GM21390 (cell line): ENCODE results near the gene EMC10.
A peak's percentile ranks its signal among the peaks of the same experiment; 100 is the strongest.
"Not testable (repeated sequence)": the region's sequence is repeated elsewhere in the genome, so short reads cannot be mapped to it uniquely, and the experiment has no call there.

Experiments used
- ATAC-seq: cut with Tn5 transposase; IDR thresholded peaks from one replicate; pipeline ENCODE4 v1.9.1; 2021; ENCODE audit not compliant: unreplicated experiment

Gene EMC10

DNA sequence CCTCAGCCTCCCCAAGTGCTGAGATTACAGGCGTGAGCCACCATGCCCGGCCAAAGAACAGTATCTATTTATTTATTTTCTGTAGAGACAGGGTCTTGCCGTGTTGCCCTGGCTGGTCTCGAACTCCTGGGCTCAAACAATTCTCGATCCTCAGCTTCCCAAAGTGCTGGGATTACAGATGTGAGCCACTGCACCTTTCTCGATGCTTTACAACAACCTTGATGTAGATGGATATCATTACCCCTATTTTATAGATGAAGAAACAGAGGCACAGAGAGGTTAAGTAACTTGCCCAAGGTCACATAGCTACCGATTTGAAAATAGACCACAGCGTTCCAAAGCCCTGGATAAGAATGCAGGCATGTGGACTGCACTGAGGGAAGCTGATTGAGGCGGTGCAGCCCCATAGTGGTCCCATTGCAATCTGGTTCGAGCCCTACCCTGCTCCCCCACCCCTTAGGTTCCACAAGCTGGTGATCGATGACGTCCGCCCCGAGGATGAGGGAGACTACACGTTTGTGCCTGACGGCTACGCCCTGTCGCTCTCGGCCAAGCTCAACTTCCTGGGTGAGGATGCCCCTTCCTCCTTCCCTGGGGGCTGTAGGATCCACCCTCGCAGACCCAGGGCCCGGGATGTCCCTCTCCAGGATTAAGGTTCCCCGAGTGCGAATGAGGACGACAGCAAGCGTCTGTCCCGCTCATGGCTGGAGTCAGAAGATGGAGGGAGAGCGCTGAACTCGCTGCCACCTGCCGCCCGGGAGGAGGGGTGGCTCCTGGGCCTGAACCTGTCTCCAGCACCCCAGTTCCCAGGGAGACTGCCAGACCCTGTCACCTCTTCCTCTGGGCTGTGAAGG is 25.7 kb upstream of the EMC10 start:
- no peak for ATAC-seq

DNA sequence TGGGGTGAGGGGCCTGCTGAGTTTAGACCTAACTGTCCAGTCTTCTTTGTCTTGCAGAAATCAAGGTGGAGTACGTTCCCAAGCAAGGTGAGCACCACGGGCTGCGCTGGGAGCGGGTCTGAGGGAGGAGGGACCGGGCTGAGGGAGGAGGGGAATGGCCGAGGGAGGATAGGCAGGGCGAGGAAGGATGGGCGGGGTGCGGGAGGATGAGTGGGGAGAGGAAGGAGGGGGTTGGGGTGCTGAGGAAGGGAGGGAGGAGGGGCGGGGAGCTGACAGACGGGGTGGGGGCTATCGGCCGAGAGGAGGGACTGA is 25.1 kb upstream of the EMC10 start:
- no peak for ATAC-seq

DNA sequence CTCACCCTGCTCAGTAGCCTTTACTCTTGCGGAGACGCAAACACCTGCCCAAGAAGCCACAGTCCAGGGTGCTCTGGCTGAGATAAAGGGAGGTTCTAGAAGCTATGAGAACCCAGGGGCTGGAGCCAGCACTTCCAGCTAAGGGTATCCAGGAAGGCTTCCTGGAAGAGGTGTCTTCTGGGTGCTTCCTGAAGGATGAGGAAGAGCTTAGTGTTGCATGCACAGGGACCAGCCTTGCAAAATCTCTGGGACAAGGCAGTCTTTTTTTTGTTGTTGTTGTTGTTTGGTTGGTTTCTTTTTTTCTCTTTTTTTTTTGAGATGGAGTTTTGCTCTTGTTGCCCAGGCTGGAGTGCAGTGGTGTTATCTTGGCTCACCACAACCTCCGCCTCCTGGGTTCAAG is 23.1 kb upstream of the EMC10 start:
- no peak for ATAC-seq

DNA sequence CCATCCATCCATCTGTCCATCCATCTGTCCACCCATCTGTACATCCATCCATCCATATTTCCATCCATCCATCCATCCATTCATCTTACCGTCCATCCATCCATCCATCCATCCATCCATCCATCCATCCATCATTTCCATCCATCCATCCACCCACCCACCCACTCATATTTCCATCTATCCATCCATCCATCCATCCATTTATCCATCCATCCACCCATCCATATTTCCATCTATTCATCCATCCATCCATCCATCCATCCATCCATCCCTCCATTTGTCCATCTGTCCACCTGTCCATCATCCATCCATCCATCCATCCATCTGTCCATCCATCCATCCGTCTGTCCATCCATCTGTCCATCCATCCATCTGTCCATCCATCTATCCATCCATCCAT is 20.3 kb upstream of the EMC10 start:
- ATAC-seq, result no peak

DNA sequence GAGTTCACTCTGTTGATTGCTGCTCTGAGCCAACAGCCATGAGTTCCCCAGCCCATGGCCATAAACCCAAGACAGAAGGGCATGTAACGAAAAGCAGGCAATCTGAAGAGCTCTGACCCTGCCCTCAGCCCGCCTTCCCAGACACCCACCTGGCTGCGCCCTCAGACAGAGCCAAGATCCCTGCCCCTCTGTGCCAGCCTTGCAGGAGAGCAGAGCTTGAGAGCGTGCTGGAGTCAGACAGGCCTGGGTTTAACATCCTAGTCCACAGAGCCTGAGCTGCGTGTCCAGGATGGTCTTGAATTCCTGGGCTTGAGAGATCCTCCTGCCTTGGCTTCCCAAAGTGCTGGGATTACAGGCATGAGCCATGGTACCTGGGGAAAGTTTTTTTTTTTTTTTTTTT is 19.0 kb upstream of the EMC10 start:
- no peak for ATAC-seq

DNA sequence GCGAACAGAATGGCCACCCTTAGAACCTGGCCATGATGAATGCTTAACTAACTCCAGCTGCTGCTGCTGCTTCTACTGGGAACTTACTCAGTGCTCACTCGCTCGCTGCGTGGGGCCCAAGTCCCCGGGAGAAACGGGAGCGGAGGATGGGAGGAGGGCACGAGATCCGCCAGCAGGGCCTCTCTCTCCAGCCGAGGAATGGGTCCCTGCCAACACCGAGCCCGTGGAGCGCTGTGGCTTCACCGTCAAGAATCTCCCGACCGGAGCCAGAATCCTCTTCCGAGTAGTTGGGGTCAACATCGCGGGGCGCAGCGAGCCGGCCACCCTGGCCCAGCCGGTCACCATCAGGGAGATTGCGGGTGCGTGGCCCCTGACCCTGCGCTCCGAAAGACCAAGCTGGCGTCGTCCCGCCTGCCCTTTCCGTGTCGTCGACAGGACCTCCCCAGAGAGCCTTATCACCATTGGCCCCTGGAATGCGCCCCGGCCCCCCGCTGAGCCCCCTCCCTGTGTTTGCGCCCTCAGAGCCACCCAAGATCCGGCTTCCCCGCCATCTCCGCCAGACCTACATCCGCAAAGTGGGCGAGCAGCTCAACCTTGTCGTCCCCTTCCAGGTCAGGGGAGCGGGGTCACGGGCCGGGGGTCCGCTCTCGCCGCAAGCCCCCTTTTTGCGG is 17.8 kb upstream of the EMC10 start:
- ATAC-seq, result no peak

DNA sequence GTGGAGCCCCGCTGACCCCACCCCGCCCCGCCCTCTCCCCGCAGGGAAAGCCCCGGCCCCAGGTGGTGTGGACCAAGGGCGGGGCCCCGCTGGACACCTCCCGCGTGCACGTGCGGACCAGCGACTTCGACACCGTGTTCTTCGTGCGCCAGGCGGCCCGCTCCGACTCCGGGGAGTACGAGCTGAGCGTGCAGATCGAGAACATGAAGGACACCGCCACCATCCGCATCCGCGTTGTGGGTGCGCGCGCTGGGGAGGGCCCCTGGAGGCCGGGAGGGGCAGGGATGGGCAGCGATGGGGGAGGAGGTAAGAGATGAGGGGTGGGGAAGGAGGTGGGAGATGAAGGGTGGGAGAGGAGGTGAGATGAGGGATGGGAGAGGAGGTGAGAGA is 17.2 kb upstream of the EMC10 start:
- no peak for ATAC-seq

DNA sequence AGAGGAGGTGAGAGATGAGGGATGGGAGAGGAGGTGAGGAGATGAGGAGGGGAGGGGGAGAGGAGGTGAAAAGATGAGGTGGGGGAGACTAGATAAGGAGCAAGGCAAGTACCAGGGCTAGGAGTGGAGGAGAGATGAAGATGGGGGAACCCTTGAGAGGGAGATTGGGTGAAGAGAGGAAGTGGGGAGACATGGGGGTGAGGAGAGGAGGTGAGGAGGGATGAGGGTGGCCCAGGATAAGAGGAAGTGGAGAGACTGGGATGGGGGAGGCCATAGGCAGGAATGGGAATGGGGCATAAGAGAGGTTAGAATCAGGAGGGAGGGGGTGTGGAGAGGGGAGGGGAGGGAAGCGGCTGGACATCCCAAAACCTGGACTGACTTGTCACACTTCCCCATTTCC is 16.7 kb upstream of the EMC10 start:
- ATAC-seq, result no peak

DNA sequence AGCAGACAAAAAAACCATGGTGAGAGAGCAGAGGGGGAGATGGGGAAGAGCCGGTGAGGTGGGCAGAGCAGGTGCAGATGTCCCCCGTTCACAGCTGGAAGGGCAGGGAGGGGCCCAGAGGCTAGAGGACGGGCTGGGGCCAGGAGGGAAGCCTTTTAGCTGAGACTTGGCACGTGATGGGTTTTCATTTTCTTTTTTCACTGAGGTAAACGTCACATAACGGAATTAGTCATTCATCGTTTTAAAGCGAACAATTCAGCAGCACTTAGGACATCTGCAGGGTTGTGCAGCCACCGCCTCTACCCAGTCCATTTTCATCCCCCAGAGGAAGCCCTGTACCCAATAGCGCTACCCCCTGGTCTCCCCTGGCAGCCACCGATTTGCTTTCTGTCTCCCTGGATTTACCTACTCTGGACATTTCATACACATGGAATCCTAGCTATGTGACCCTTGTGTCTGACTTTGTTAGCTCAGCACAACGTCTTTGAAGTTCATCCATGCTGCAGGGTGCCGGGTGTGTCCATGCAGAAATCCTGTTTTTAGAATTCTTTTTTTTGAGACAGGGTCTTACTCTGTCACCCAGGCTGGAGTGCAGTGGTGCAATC is 16.0 kb upstream of the EMC10 start:
- peak; percentile 58 for ATAC-seq

DNA sequence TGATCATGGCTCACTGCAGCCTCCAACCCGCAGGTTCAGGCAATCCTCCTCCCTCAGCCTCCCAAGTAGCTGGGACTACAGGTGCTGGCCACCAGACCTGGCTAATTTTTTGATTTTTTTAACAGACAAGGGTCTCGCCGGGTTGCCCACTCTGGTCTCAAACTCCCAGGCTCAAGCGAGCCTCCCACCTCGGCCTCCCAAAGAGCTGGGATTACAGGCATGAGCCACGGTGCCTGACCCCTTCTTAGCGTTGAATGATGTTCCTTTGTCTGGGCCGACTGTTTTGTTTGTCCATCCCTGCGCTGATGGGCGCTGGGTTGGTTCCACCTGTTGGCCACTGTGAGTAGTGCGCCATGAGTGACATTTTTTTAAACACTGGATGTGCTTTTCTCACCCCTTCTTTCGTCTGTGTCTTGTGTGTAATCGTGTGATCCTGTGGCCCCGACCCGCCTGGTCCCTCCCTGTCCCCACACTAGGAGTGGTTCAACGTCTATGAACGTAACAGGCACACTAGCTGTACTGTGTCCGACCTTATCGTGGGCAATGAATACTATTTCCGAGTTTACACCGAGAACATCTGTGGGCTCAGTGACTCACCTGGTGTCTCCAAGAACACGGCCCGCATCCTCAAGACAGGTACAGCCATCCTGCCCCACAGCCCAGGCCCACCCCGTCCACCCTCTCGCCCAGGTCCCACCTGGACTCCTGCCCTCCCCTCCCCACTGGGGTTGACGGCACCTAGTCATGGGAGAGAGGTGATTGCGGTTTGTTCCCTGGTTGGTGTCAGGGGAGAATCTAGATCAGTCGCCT is 15.0 kb upstream of the EMC10 start:
- ATAC-seq, result no peak

DNA sequence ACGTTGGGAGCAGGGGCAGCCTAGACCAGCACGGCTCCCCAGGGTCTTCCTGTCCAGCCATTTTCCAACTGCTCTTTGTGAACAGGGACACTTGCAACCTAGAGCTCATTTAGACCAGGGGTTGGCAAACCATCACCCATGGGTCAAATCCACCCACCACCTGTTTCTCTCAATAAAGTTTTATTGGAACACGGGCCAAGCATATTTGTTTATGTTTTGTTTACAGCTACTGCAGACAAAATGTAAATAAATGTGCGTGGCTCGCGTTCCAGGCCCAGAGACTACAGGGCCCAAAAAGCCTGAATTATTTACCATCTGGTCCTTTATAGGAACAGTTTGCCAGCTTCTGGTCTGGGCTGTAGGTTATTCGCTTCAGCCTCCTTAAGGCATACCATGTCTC is 13.3 kb upstream of the EMC10 start:
- ATAC-seq, result no peak

DNA sequence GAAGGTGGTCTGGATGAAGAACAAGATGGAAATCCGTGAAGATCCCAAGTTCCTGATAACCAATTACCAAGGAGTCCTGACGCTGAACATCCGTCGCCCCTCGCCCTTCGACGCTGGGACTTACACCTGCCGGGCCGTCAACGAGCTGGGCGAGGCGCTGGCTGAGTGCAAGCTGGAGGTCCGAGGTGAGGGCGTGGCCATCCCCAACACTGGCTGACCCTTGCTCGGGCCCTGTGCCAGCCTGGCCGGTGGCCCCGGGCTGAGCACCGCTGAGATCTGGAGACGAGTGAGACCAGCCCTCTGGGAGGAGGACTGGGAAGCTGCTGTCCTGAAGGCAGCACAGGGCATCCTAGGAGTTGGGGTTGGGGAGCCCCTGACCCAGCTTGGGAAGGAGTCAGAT is 12.0 kb upstream of the EMC10 start:
- ATAC-seq, result no peak

DNA sequence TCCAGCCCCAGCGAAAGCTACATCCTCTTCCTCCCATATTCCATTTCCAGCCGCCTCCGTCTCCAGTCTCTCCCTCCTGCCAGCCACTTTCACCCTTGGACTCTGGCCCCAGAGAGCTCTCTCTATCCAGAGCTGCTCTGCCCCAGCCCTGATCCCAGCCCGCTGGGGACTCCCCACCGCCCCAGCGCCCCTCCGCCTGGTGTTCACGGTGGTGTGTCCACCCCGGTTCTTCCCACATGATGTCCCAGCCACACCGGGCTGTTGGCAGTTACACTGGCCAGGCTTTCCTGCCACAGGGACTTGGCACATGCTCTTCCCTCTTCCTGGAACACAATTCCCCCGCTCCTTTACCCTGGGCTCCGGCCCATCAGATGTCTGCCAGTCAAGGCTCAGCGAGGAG is 11.3 kb upstream of the EMC10 start:
- ATAC-seq, result no peak

DNA sequence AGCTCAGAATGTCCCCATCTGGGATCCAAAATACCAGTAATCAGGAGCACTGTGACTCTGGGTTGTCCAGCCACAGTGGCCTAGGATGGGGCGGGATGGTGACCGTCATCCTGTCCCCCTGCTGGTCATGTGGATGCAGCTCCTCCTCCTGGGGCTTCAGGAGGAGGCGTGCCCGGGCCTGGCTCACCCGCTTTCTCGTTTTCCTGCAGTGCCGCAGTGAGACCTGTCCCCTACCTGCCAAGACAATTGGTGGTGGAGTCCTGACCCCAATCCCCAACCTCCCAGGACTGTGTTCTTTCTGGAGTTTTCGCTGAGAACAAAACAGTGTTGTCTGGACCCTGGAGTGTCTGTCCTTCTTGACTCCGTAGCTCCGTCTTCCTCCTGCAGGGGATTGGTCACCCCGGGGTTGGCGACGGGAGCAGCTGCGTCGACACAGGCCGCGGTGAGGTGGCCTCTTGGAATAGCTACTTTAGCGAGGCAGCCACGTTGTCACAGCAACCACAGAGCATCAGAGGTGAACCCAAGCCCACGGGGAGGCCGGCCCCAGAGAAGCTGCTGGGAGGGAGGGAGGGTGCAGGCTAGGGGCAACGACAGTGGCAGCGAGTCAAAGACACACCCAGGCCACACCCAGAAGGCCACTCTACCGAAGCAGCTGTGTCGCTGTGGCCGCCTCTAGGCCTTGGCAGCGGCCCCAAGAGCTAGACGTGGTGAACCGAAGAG is 10.2 kb upstream of the EMC10 start:
- no peak for ATAC-seq

DNA sequence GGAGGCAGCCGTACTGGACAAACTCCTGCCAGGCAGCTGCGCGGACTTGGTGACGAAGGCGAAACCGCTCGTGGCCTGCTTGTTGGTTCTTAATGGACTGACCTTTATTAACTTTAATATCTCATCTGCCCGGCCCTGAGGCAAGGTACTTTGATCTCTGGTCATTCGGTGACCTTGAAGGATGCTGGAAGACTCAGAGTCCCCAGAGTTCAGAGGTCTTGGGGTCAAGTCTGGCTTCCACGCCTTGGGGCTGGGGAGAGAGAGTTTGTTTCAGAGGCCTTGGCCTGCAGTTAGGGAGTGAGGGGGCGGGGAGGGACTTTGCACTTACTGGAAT is 9.6 kb upstream of the EMC10 start:
- no peak for ATAC-seq

DNA sequence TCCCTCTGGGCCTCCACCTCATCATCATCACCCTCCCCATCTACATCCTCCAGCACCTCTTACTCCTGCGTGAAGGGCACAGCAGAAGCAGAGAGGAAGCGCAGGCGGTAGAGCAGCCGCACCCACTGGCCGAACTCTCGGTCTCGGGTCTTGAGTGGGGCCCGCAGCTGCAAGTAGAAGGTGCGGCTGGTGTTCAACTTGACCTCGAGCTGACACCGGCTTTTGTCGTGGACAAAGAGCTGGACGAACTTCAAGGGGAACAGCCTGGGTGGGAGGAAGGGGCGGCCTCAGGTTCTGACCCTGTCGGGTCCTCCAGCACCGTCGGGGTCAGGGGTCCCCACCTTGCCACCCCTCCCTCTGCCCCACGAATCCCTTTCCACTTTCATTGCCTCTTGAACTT is 8.7 kb upstream of the EMC10 start:
- no peak for ATAC-seq

DNA sequence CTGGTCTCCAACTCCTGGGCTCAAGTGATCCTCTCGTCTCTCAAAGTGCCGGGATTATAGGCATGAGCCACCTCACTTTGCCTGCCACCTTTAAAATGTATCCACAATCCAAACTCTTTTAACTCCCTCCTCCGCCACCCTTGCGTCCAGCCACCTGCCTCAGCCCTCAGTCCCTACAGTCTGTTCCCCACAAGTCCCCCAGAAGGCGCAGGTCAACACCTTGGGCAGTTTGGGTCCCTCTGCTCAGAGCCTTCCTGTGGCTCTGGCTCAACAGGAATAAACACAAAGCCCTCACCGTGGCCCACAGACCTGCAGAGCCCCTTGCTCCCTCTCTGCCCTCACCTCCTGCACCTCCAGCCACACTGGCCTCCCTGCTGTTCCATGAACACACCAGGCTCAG is 7.5 kb upstream of the EMC10 start:
- no peak for ATAC-seq

DNA sequence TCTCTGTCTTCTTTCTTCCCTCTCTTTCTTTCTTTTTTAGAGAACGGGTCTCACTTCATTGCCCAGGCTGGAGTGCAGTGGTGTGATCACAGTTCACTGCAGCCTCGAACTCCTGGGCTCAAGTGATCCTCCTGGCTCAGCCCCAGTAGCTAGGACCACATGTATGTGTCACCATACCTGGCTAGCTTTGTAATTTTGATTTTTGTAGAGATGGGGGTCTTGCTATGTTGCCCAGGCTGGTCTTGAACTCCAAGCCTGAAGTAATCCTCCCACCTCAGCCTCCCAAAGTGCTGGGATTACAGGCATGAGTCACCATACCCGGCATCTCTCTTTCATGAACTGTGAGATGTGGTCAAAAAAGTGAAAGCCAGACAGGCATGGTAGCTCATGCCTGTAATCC is 3.0 kb upstream of the EMC10 start:
- ATAC-seq, result not testable (repeated sequence)

DNA sequence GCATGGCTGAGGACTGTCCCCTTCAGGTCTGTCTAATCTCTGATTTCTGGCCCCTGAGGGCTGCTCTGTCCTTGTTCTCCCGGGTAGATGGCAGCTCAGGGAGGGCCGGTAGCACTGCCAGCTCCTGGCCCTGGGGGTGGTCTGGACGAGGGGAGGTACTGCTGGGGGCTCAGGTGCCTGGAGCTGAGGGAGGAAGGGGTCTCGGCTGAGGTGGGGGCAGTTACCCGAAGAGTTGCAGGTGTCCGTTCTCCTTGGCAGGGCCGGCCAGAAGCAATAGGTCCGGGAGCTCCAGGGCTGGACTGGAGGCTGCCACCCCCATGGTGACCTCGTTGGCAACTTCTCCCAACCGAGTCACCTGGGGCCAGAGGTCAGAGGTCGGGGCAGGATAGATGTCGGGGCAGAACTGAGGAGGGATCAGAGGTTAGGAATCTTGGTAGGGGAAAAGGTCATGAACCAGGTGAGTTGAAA is 1.2 kb upstream of the EMC10 start:
- ATAC-seq, result no peak

DNA sequence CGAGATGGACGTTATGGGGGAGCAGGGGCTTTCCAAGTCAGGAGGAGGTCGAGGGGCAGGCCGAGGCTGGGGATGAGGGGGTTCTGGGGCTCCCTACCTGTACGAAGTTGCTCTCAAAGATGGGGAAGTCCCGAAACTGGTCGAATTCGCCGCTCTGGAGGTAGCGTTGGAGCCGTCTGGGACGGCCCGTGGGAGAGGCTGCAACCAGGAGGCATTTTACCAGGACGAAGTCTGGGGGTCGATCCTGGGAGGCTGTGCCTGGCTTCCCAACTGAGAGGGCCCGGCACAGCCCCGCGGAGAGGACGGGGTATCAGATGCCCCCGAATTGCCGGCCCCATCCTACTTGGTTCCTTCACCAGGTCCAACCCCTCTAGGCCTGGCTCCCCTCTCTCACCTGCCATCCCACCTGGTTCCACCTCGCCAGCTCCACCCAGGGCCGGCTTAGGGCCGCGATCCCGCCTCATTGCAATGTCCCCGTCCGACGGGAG is 527 bp upstream of the EMC10 start:
- ATAC-seq, result no peak

DNA sequence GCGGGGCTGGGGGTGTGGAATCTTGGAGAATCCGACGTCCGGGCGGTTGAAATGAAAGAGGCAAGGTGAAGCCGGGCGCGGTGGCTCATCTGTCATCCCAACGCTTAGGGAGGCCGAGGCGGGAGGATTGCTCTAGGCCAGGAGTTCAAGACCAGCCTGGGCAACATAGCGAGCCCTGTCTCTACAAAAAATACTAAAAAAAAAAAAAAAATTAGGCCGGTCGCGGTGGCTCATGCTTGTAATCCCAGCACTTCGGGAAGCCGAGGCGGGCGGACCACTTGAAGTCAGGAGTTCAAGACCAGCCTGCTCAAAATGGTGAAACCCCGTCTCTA is 566 bp downstream of the EMC10 start:
- ATAC-seq, result no peak
